Liver (tissue), 3 donors: ENCODE results near the gene RPAP2.

Source experiments
- HNF4G ChIP-seq: IDR thresholded peaks from 2 replicates; pipeline ENCODE4 v1.6.1; 2016; ENCODE audit warnings: antibody characterized with exemption
- TF ChIP-seq, protein P1 (sequence below): IDR thresholded peaks from 2 replicates; pipeline ENCODE4 v1.6.1; 2016; ENCODE audit warnings: antibody characterized with exemption, mild to moderate bottlenecking
- TF ChIP-seq, protein P2 (sequence below): fragments of 150-350 bp; IDR thresholded peaks from 2 replicates; pipeline ENCODE4 v1.5.1; 2017; ENCODE audit warnings: improper control_type of control experiment, low read depth, low read length; ENCODE audit not compliant: missing input control
- donor health status: healthy.
- donor health status: healthy.

DNA sequence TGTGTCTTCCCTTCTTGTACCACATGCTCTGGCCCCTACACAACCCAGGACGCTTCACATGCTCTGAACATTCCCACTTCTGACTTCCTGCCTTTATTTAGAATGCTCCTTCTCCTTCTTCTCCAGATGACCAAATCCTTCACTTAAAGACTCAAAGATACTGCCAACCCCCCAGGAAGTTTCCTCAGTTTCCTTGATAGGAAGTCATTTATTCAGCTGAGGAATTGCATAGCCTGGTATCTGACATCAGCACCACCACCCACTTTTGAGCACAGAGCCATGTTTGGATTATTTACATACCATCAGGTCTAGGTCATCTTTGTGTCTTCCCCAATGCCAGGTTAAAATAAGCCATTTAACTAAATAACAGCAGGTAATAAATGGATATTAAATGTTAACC is 145.5 kb downstream of the RPAP2 start:
- TF ChIP-seq, protein P1, sequence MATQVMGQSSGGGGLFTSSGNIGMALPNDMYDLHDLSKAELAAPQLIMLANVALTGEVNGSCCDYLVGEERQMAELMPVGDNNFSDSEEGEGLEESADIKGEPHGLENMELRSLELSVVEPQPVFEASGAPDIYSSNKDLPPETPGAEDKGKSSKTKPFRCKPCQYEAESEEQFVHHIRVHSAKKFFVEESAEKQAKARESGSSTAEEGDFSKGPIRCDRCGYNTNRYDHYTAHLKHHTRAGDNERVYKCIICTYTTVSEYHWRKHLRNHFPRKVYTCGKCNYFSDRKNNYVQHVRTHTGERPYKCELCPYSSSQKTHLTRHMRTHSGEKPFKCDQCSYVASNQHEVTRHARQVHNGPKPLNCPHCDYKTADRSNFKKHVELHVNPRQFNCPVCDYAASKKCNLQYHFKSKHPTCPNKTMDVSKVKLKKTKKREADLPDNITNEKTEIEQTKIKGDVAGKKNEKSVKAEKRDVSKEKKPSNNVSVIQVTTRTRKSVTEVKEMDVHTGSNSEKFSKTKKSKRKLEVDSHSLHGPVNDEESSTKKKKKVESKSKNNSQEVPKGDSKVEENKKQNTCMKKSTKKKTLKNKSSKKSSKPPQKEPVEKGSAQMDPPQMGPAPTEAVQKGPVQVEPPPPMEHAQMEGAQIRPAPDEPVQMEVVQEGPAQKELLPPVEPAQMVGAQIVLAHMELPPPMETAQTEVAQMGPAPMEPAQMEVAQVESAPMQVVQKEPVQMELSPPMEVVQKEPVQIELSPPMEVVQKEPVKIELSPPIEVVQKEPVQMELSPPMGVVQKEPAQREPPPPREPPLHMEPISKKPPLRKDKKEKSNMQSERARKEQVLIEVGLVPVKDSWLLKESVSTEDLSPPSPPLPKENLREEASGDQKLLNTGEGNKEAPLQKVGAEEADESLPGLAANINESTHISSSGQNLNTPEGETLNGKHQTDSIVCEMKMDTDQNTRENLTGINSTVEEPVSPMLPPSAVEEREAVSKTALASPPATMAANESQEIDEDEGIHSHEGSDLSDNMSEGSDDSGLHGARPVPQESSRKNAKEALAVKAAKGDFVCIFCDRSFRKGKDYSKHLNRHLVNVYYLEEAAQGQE = no peak
- TF ChIP-seq, protein P2, sequence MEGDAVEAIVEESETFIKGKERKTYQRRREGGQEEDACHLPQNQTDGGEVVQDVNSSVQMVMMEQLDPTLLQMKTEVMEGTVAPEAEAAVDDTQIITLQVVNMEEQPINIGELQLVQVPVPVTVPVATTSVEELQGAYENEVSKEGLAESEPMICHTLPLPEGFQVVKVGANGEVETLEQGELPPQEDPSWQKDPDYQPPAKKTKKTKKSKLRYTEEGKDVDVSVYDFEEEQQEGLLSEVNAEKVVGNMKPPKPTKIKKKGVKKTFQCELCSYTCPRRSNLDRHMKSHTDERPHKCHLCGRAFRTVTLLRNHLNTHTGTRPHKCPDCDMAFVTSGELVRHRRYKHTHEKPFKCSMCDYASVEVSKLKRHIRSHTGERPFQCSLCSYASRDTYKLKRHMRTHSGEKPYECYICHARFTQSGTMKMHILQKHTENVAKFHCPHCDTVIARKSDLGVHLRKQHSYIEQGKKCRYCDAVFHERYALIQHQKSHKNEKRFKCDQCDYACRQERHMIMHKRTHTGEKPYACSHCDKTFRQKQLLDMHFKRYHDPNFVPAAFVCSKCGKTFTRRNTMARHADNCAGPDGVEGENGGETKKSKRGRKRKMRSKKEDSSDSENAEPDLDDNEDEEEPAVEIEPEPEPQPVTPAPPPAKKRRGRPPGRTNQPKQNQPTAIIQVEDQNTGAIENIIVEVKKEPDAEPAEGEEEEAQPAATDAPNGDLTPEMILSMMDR = no peak
- TF ChIP-seq HNF4G = no peak
